ENCODE data around the gene TIRAP. TPM values are rescaled to one million over a fixed set of nuclear protein-coding genes. Genes with fewer than 3 reads are reported as not detected.

Gene TIRAP
- total RNA-seq, 4 donors from 2014 or later: 6.6 to 18.1 (median 13.5) TPM

GRCh38 chr11:126327281-126328000 lies 44.5 kb downstream of the TIRAP start:
- no peak for ATAC-seq
- Histone ChIP-seq H3K36me3 (peaks cover 0 to 20% of the 10 kb centered on the region in 2 donors), H3K9me3 (no peaks in the 10 kb centered on the region), H3K27ac (no peak overlapping the region), H3K4me3 (no peak overlapping the region), H3K4me1 (peaks cover 0 to 10% (median 3%) of the 10 kb centered on the region in 3 donors), H3K27me3 (no peaks in the 10 kb centered on the region)
- TF ChIP-seq POLR2AphosphoS5 (IDR thresholded peaks at IDR 0.05): no peak
- TF ChIP-seq POLR2A (IDR thresholded peaks at IDR 0.05): no peak
- no peak for TF ChIP-seq EP300 (IDR thresholded peaks at IDR 0.05)
- no peak for TF ChIP-seq CTCF (IDR thresholded peaks at IDR 0.05)
- 80 to 93% methylated on average over 7 to 9 of the region's 17 CpGs for WGBS, 2 donors (ENCODE audit: low coverage in 1 of 2)

- Histone ChIP-seq H3K4me1 (peaks cover 0 to 16% (median 3%) of the 10 kb centered on the region in 3 donors), H3K36me3 (peaks cover 0 to 26% of the 10 kb centered on the region in 2 donors), H3K4me3 (no peak overlapping the region), H3K27ac (no peak overlapping the region), H3K27me3 (no peaks in the 10 kb centered on the region), H3K9me3 (no peaks in the 10 kb centered on the region)
- TF ChIP-seq EP300 (IDR thresholded peaks at IDR 0.05) (no peak), POLR2AphosphoS5 (IDR thresholded peaks at IDR 0.05) (no peak), CTCF (IDR thresholded peaks at IDR 0.05) (no peak), POLR2A (IDR thresholded peaks at IDR 0.05) (no peak)
- WGBS, 2 donors (ENCODE audit: low coverage in 1 of 2): 84 to 89% methylated on average over 12 to 15 of the region's 20 CpGs
- ATAC-seq: no peak
These were observed 45.1 kb downstream of the TIRAP start for GRCh38 chr11:126328001-126328390.

GRCh38 chr11:126328444-126328843 lies 45.6 kb downstream of the TIRAP start:
- no peak for ATAC-seq
- Histone ChIP-seq H3K36me3 (peaks cover 0 to 27% of the 10 kb centered on the region in 2 donors), H3K27ac (no peak overlapping the region), H3K9me3 (no peaks in the 10 kb centered on the region), H3K4me3 (no peak overlapping the region), H3K27me3 (no peaks in the 10 kb centered on the region), H3K4me1 (peaks cover 0 to 20% (median 3%) of the 10 kb centered on the region in 3 donors)
- TF ChIP-seq POLR2A (IDR thresholded peaks at IDR 0.05): no peak
- no peak for TF ChIP-seq CTCF (IDR thresholded peaks at IDR 0.05)
- TF ChIP-seq POLR2AphosphoS5 (IDR thresholded peaks at IDR 0.05): no peak
- no peak for TF ChIP-seq EP300 (IDR thresholded peaks at IDR 0.05)
- WGBS, 2 donors (ENCODE audit: low coverage in 1 of 2): 100% methylated on average over 3 of the region's 12 CpGs; no CpG with 5 or more reads in 1 of the 2 donors

GRCh38 chr11:126328938-126329643 lies 46.2 kb downstream of the TIRAP start:
- WGBS, 2 donors (ENCODE audit: low coverage in 1 of 2): 77 to 100% methylated on average over 1 to 3 of the region's 9 CpGs
- ATAC-seq: no peak
- no peak for TF ChIP-seq CTCF (IDR thresholded peaks at IDR 0.05)
- TF ChIP-seq EP300 (IDR thresholded peaks at IDR 0.05): no peak

More at GRCh38 chr11:126328938-126329643, 46.2 kb downstream of the TIRAP start:
- Histone ChIP-seq H3K4me1 (peaks cover 0 to 20% (median 3%) of the 10 kb centered on the region in 3 donors), H3K9me3 (no peaks in the 10 kb centered on the region), H3K27me3 (no peaks in the 10 kb centered on the region), H3K4me3 (no peak overlapping the region), H3K36me3 (peaks cover 0 to 23% of the 10 kb centered on the region in 2 donors), H3K27ac (no peak overlapping the region)

All from gastroesophageal sphincter (tissue), 4 donors.